Measurements from ENCODE around the gene ITGA11.

- no peak for TF ChIP-seq POLR2AphosphoS5 (IDR thresholded peaks at IDR 0.05; ENCODE audit: low read depth, low read length)
- TF ChIP-seq POLR2A (IDR thresholded peaks at IDR 0.05; ENCODE audit: low read depth, low read length), result no peak
- no peak for TF ChIP-seq TAF1 (IDR thresholded peaks at IDR 0.05; ENCODE audit: borderline replicate concordance, low read depth, low read length)
These were observed 46.9 kb upstream of the ITGA11 start for GRCh38 chr15:68478853-68479252.

Measured in GM12892 (cell line).